Body of pancreas (tissue), 4 donors: Measurements from ENCODE around the gene CANT1. TPM values are rescaled to one million over a fixed set of nuclear protein-coding genes. Genes with fewer than 3 reads are reported as not detected.

Source experiments
- ATAC-seq: fragments of 150-250 bp; one replicate; pipeline ENCODE4 v1.9.1; 2016
- DNase-seq, 4 donors: peaks; one replicate each; pipeline ENCODE4 v3.0.0-alpha.2; 2019
- H3K27ac ChIP-seq, 4 donors: fragments of 200-600 bp; sonication (generic); 1 replicate in 3 of 4; 2 replicates in 1 of 4; pipeline versions ENCODE4 v1.5.1 to v1.6.1; 2016 to 2019; ENCODE audit warnings: mild to moderate bottlenecking in 1 of 4, mixed read lengths in 1 of 4, moderate library complexity in 1 of 4
- H3K27me3 ChIP-seq, 2 donors: fragments of 200-600 bp; sonication (generic); one replicate each; pipeline ENCODE4 v1.6.0; 2016; ENCODE audit warnings: mild to moderate bottlenecking in 1 of 2
- H3K36me3 ChIP-seq, 2 donors: fragments of 200-600 bp; sonication (generic); replicated peaks in 1 of 2; 2 replicates each; pipeline ENCODE4 v1.5.1; 2016; ENCODE audit warnings: low read depth in 2 of 2; ENCODE audit not compliant: insufficient read depth in 1 of 2
- H3K4me1 ChIP-seq: fragments of 200-600 bp; sonication (generic); one replicate; pipeline ENCODE4 v1.6.0; 2016
- H3K4me3 ChIP-seq, 2 donors: fragments of 200-600 bp; sonication (generic); 1 replicate in 1 of 2; 2 replicates in 1 of 2; pipeline ENCODE4 v1.5.1; 2016 to 2019
- H3K9me3 ChIP-seq, 3 donors: fragments of 200-600 bp; sonication (generic); 1 replicate in 2 of 3; 2 replicates in 1 of 3; pipeline ENCODE4 v1.5.1; 2016
- POLR2A ChIP-seq, 3 donors: fragments of 450-650 bp; IDR thresholded peaks; one replicate each; pipeline ENCODE4 v1.6.1; 2016; ENCODE audit warnings: antibody characterized with exemption in 3 of 3, mild to moderate bottlenecking in 2 of 3
- WGBS, 2 donors: methylation state at CpG; one replicate each; pipeline ENCODE4 v1.1.5; 2017; 5-methylcytosine and 5-hydroxymethylcytosine counted together
- intact Hi-C: fragments of 100-400 bp; cut with DNase I; formaldehyde crosslinking; loops from one replicate; pipeline ENCODE4 v1.15.1; 2023
- total RNA-seq, 2 donors: library from RNA; depleted of rRNA; stranded (reverse); fragments of >200 nt; gene quantifications; one replicate each; pipeline ENCODE4 v1.1.0, GENCODE V29; 2016
- TF ChIP-seq, protein P1 (sequence below), 7 experiments: fragments of 450-650 bp in 4 of 7; fragments of 200-600 bp in 3 of 7; sonication (generic) in 3 of 7; IDR thresholded peaks; one replicate each; pipeline ENCODE4 v1.5.1; 2016 to 2019; ENCODE audit warnings: antibody characterized with exemption in 7 of 7

The CANT1 gene
- total RNA-seq, 2 donors from 2014 or later, result 12.5 to 17.5 TPM

GRCh38 chr17:79043931-79044320, 34.4 kb upstream of the CANT1 start:
- Histone ChIP-seq H3K4me1 (peaks cover 3% of the 10 kb centered on the region), H3K36me3 (no peaks in the 10 kb centered on the region), H3K4me3 (no peak overlapping the region), H3K27me3 (no peaks in the 10 kb centered on the region), H3K9me3 (no peaks in the 10 kb centered on the region), H3K27ac (no peak overlapping the region)
- DNase-seq (no peak), ATAC-seq (no peak)
- no peak for TF ChIP-seq POLR2A (IDR thresholded peaks at IDR 0.05)
- TF ChIP-seq, protein P1, sequence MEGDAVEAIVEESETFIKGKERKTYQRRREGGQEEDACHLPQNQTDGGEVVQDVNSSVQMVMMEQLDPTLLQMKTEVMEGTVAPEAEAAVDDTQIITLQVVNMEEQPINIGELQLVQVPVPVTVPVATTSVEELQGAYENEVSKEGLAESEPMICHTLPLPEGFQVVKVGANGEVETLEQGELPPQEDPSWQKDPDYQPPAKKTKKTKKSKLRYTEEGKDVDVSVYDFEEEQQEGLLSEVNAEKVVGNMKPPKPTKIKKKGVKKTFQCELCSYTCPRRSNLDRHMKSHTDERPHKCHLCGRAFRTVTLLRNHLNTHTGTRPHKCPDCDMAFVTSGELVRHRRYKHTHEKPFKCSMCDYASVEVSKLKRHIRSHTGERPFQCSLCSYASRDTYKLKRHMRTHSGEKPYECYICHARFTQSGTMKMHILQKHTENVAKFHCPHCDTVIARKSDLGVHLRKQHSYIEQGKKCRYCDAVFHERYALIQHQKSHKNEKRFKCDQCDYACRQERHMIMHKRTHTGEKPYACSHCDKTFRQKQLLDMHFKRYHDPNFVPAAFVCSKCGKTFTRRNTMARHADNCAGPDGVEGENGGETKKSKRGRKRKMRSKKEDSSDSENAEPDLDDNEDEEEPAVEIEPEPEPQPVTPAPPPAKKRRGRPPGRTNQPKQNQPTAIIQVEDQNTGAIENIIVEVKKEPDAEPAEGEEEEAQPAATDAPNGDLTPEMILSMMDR (IDR thresholded peaks at IDR 0.05), result no peak
- WGBS, 2 donors, result 44 to 69% methylated on average over 3 to 8 of the region's 12 CpGs
- intact Hi-C loops, result no loop called here

GRCh38 chr17:79043191-79043930, 33.8 kb upstream of the CANT1 start:
- Histone ChIP-seq H3K36me3 (no peaks in the 10 kb centered on the region), H3K27me3 (no peaks in the 10 kb centered on the region), H3K27ac (no peak overlapping the region), H3K9me3 (no peaks in the 10 kb centered on the region), H3K4me3 (no peak overlapping the region), H3K4me1 (peaks cover 3% of the 10 kb centered on the region)
- intact Hi-C loops, result no loop called here
- DNase-seq (no peak), ATAC-seq (no peak)
- WGBS, 2 donors, result 78 to 87% methylated on average over 10 of the region's 10 CpGs
- no peak for TF ChIP-seq POLR2A (IDR thresholded peaks at IDR 0.05)
- TF ChIP-seq, protein P1 (IDR thresholded peaks at IDR 0.05), result no peak

- WGBS, 2 donors, result 44 to 58% methylated on average over 12 to 13 of the region's 13 CpGs
- H3K4me3 ChIP-seq, result no peak overlapping the region
Observed at GRCh38 chr17:79042421-79043190, 33.0 kb upstream of the CANT1 start.

DNA sequence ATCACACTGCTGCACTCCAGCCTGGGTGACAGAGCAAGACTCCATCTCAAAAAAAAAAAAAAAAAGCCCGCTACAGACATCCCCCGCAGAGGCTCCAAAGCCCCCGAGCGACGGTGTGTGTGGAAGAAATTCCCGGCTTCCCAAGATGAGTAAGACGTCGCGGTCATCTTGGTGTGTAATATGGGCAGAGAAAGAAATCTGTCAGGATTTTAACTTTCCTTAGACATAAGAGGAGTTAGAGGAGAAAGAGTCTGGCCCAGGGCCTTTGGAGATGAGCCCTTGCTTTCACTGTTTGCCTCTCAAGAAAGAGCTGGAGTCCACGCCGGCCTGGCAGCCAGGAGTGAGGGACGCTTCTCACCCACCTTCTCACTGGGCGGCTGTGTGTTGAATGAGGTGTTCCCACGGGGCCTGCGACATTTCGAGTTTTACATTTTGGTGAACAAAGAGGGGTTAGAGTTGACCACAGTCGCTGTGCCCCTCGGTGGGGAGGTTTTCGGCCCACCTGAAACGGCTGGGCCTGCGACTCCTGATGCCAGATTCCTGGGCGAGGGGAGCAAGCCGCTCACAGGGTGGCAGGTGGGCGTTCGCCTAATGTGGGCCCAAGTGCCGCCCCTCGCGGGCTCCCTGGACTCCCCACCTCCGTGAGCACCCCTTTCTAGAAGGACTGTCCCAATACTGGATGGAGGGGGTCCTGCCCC, 32.3 kb upstream of the CANT1 start:
- 76 to 78% methylated on average over 20 to 29 of the region's 29 CpGs for WGBS, 2 donors
- no peak for DNase-seq
- intact Hi-C loops, result no loop called here
- H3K27ac ChIP-seq, result no peak overlapping the region
- TF ChIP-seq, protein P1 (IDR thresholded peaks at IDR 0.05), result no peak
- TF ChIP-seq POLR2A (IDR thresholded peaks at IDR 0.05), result no peak
- no peaks in the 10 kb centered on the region for H3K27me3 ChIP-seq
- no peak overlapping the region for H3K4me3 ChIP-seq
- H3K9me3 ChIP-seq, result no peaks in the 10 kb centered on the region
- ATAC-seq, result no peak
- peaks cover 3% of the 10 kb centered on the region for H3K4me1 ChIP-seq
- no peaks in the 10 kb centered on the region for H3K36me3 ChIP-seq

More at GRCh38 chr17:79042421-79043190, 33.0 kb upstream of the CANT1 start:
- H3K27me3 ChIP-seq, result no peaks in the 10 kb centered on the region
- H3K27ac ChIP-seq, result no peak overlapping the region
- H3K4me1 ChIP-seq, result peaks cover 3% of the 10 kb centered on the region
- TF ChIP-seq, protein P1 (IDR thresholded peaks at IDR 0.05), result peak; percentile 72 to 85 (median 82)
- TF ChIP-seq POLR2A (IDR thresholded peaks at IDR 0.05), result no peak
- H3K36me3 ChIP-seq, result no peaks in the 10 kb centered on the region
- intact Hi-C loops, result no loop called here
- DNase-seq (peak; percentile 78 to 86 (median 80)), ATAC-seq (peak; percentile 59)
- no peaks in the 10 kb centered on the region for H3K9me3 ChIP-seq
